ENCODE data around the gene BCL2L1. TPM values are rescaled to one million over a fixed set of nuclear protein-coding genes. Genes with fewer than 3 reads are reported as not detected.
A peak's percentile ranks its signal among the peaks of the same experiment; 100 is the strongest.

BCL2L1 gene
- polyA plus RNA-seq, 1 of the 3 experiments (the other 2 are of a cell fraction): 99.9 TPM

GRCh38 chr20:31681128-31681727 lies 41.4 kb downstream of the BCL2L1 start:
- Histone ChIP-seq H3K4me1 (ENCODE audit: control insufficient read depth in 1 of 2, insufficient read depth in 2 of 2, low read depth in 1 of 2, low read length in 1 of 2) (peaks cover 25 to 39% of the 10 kb centered on the region in 2 experiments; a peak in 3 of 4 replicates), H4K20me1 (ENCODE audit: insufficient read depth) (no peaks in the 10 kb centered on the region), H3F3A (replicated peaks; ENCODE audit: insufficient read depth) (peaks cover 20% of the 10 kb centered on the region), H3K27me3 (ENCODE audit: insufficient read depth) (no peaks in the 10 kb centered on the region), H3K36me3 (replicated peaks in 1 of 2; ENCODE audit: control insufficient read depth in 1 of 2, insufficient read depth in 2 of 2, low read length in 1 of 2) (peaks cover 10 to 21% of the 10 kb centered on the region in 2 experiments), H3K9me2 (no peaks in the 10 kb centered on the region), H3K27ac (ENCODE audit: low read depth in 2 of 2, low read length in 1 of 2) (peak overlapping the region in 1 of 2 experiments; percentile 9; a peak in 2 of 4 replicates), H3K4me2 (no peak overlapping the region; the same call in 1 of the 2 replicates), H3K9ac (no peak overlapping the region), H3K9me3 (no peaks in the 10 kb centered on the region), H3K4me3 (ENCODE audit: low read depth in 2 of 2, low read length in 1 of 2) (no peak overlapping the region), H3K79me2 (ENCODE audit: insufficient read depth) (peaks cover 99% of the 10 kb centered on the region), H2AFZ (ENCODE audit: low read depth) (no peak overlapping the region)
- ChIA-PET POLR2A (interaction anchor here (1.0 kb wide), 1 partner anchor 47 kb away, joined by 3 read pairs; no protein-coding TSS in a partner anchor), CTCF (interaction anchor here (3.5 kb wide), 1 partner anchor 20 kb away, joined by 13 read pairs; no protein-coding TSS in a partner anchor)
- no peak for DNase-seq
- 95% methylated on average over 7 of the region's 7 CpGs for WGBS (ENCODE audit: low lambda C conversion rate)
- no peak for TF ChIP-seq MEF2A (IDR thresholded peaks at IDR 0.05; ENCODE audit: borderline replicate concordance, low read depth)
- TF ChIP-seq POLR2AphosphoS5 (IDR thresholded peaks at IDR 0.05; ENCODE audit: low read depth, low read length): no peak
- no peak for TF ChIP-seq NFIC (IDR thresholded peaks at IDR 0.05; ENCODE audit: borderline replicate concordance)
- TF ChIP-seq JUND (IDR thresholded peaks at IDR 0.05): no peak
- no peak for TF ChIP-seq RFX5 (IDR thresholded peaks at IDR 0.05; ENCODE audit: low read length)
- no peak for TF ChIP-seq ZBTB33 (IDR thresholded peaks at IDR 0.05; ENCODE audit: borderline replicate concordance, low read depth)
- TF ChIP-seq SMC3 (IDR thresholded peaks at IDR 0.05; ENCODE audit: low read depth, low read length): no peak
- TF ChIP-seq GATA2 (CRISPR knock-in tag; IDR thresholded peaks at IDR 0.05): no peak
- TF ChIP-seq IRF3 (IDR thresholded peaks at IDR 0.05; ENCODE audit: low read depth, low read length): no peak
- no peak for TF ChIP-seq NRF1 (IDR thresholded peaks at IDR 0.05; ENCODE audit: low read depth, low read length)
- no peak for TF ChIP-seq GABPA (IDR thresholded peaks at IDR 0.05; ENCODE audit: low read depth)
- TF ChIP-seq TEAD4 (IDR thresholded peaks at IDR 0.05; ENCODE audit: borderline replicate concordance, insufficient read depth): no peak
- TF ChIP-seq YY1 (IDR thresholded peaks at IDR 0.05; ENCODE audit: low read depth): no peak
- no peak for TF ChIP-seq CTCF (IDR thresholded peaks at IDR 0.05)

Data from SK-N-SH (cell line).